Gastroesophageal sphincter (tissue), 4 donors: ENCODE data around the gene UNK. TPM values are rescaled to one million over a fixed set of nuclear protein-coding genes. Genes with fewer than 3 reads are reported as not detected.

Experiments
- total RNA-seq, 4 donors: library from RNA; depleted of rRNA; stranded (reverse); fragments of >200 nt; gene quantifications; one replicate each; pipeline ENCODE4 v1.1.0, GENCODE V29; 2016

UNK gene
- total RNA-seq, 4 donors from 2014 or later, result 9.8 to 41.6 (median 21.0) TPM

Other genes with a start within 250 kb of the UNK start
- 10 to 100 TPM; 10.7 to 76.1 (median 50.8) TPM for gene MYO15B, start 197.0 kb upstream of the UNK start, total RNA-seq
- 1 to 10 TPM; 3.8 to 6.8 (median 5.0) TPM for gene SMIM5, start 151.4 kb upstream of the UNK start, total RNA-seq
- 10 to 100 TPM in 3 of 4 donors, 1 to 10 TPM in 1; 6.4 to 15.1 (median 13.6) TPM for gene RECQL5, start 117.7 kb upstream of the UNK start, total RNA-seq
- 10 to 100 TPM; 68.2 to 87.2 (median 77.2) TPM for gene SAP30BP, start 117.5 kb upstream of the UNK start, total RNA-seq
- 10 to 100 TPM; 31.1 to 66.3 (median 41.8) TPM for gene ITGB4, start 63.3 kb upstream of the UNK start, total RNA-seq
- gene GALK1, start 19.6 kb upstream of the UNK start, total RNA-seq, result 10 to 100 TPM; 13.7 to 23.2 (median 20.4) TPM
- 10 to 100 TPM in 1 of 4 donors, 1 to 10 TPM in 3; 2.6 to 10.8 (median 5.6) TPM for gene UNC13D, start 59.6 kb downstream of the UNK start, total RNA-seq
- gene WBP2, start 70.5 kb downstream of the UNK start, total RNA-seq, result 10 to 100 TPM; 50.0 to 83.9 (median 57.6) TPM
- 100 to 1,000 TPM in 1 of 4 donors, 10 to 100 TPM in 3; 21.0 to 146 (median 40.8) TPM for gene TRIM47, start 93.8 kb downstream of the UNK start, total RNA-seq
- 10 to 100 TPM; 18.7 to 34.4 (median 31.2) TPM for gene TRIM65, start 112.1 kb downstream of the UNK start, total RNA-seq
- gene MRPL38, start 120.1 kb downstream of the UNK start, total RNA-seq, result 10 to 100 TPM; 18.4 to 69.6 (median 44.3) TPM
- gene FBF1, start 156.2 kb downstream of the UNK start, total RNA-seq, result 10 to 100 TPM in 1 of 4 donors, 1 to 10 TPM in 3; 4.6 to 20.2 (median 7.7) TPM
- gene ACOX1, start 194.4 kb downstream of the UNK start, total RNA-seq, result 10 to 100 TPM; 45.9 to 63.4 (median 54.2) TPM
- 10 to 100 TPM in 1 of 4 donors, 1 to 10 TPM in 3; 6.7 to 12.8 (median 7.9) TPM for gene TEN1, start 194.4 kb downstream of the UNK start, total RNA-seq
- 1 to 10 TPM in 3 of 4 donors, not detected in 1; 1.2 to 5.6 (median 2.3) TPM for gene CDK3, start 216.0 kb downstream of the UNK start, total RNA-seq
- 1 to 10 TPM; 1.3 to 6.1 (median 3.1) TPM for gene EVPL, start 242.5 kb downstream of the UNK start, total RNA-seq